SK-N-SH (cell line): ENCODE measurements around the gene IQCE. TPM values are rescaled to one million over a fixed set of nuclear protein-coding genes. Genes with fewer than 3 reads are reported as not detected.

Source experiments
- CTCF ChIA-PET: fragments of 300-600, 350-600 bp; formaldehyde crosslinking; extraction: SDS; loops from one replicate; lab custom pipeline; 2021; lab: Yijun Ruan, JAX
- POLR2A ChIA-PET: fragments of 350-600 bp; sonication (Branson Sonifier 250); formaldehyde crosslinking; extraction: SDS; loops from one replicate; lab custom pipeline; 2020; ENCODE audit warnings: antibody characterized with exemption, inconsistent platforms; lab: Yijun Ruan, JAX
- DNase-seq: peaks from one replicate; pipeline ENCODE4 v3.0.0; 2012
- H2AFZ ChIP-seq: fragments of 200-600 bp; sonication (generic); 2 replicates; pipeline ENCODE4 v1.8.1; 2016; ENCODE audit warnings: antibody characterized with exemption, mild to moderate bottlenecking, low read depth
- H3F3A ChIP-seq: fragments of 200-600 bp; sonication (generic); replicated peaks from 2 replicates; pipeline ENCODE3; 2016; ENCODE audit warnings: antibody characterized with exemption, mild to moderate bottlenecking; ENCODE audit not compliant: insufficient read depth
- H3K27ac ChIP-seq, 2 experiments: fragments of 200-500 bp in 1 of 2; fragments of 200-600 bp in 1 of 2; sonication (Bioruptor generic) in 1 of 2; sonication (generic), shearing (Covaris generic) in 1 of 2; 2 replicates each; pipeline versions ENCODE4 v1.5.1 to v1.6.1; 2014 to 2016; ENCODE audit warnings: low read depth in 2 of 2, inconsistent platforms in 1 of 2, low read length in 1 of 2, mild to moderate bottlenecking in 1 of 2, mixed read lengths in 1 of 2
- H3K27me3 ChIP-seq: fragments of 200-600 bp; sonication (generic), shearing (Covaris generic); 2 replicates; pipeline ENCODE4 v1.6.1; 2016; ENCODE audit warnings: mixed run types; ENCODE audit not compliant: insufficient read depth
- H3K36me3 ChIP-seq, 2 experiments: fragments of 200-500 bp in 1 of 2; fragments of 200-600 bp in 1 of 2; sonication (Bioruptor generic) in 1 of 2; sonication (generic) in 1 of 2; replicated peaks in 1 of 2; 2 replicates each; pipeline versions ENCODE3 to v1.5.1; 2014 to 2016; ENCODE audit warnings: low read length in 1 of 2, mild to moderate bottlenecking in 1 of 2; ENCODE audit not compliant: insufficient read depth in 2 of 2, control insufficient read depth in 1 of 2
- H3K4me1 ChIP-seq, 2 experiments: fragments of 200-500 bp in 1 of 2; fragments of 200-600 bp in 1 of 2; sonication (Bioruptor generic) in 1 of 2; sonication (generic), shearing (Covaris generic) in 1 of 2; 2 replicates each; pipeline versions ENCODE4 v1.5.1 to v1.6.1; 2014 to 2016; ENCODE audit warnings: low read depth in 1 of 2, low read length in 1 of 2, mixed run types in 1 of 2; ENCODE audit not compliant: insufficient read depth in 2 of 2, control insufficient read depth in 1 of 2
- H3K4me2 ChIP-seq: fragments of 200-600 bp; sonication (generic), shearing (Covaris generic); 2 replicates; pipeline ENCODE4 v1.6.1; 2017; ENCODE audit warnings: mixed run types
- H3K4me3 ChIP-seq, 2 experiments: fragments of 200-500 bp in 1 of 2; fragments of 200-600 bp in 1 of 2; sonication (Bioruptor generic) in 1 of 2; sonication (generic), shearing (Covaris generic) in 1 of 2; 2 replicates each; pipeline versions ENCODE4 v1.5.1 to v1.8.1; 2014 to 2016; ENCODE audit warnings: low read depth in 2 of 2, inconsistent platforms in 1 of 2, low read length in 1 of 2, mild to moderate bottlenecking in 1 of 2, mixed read lengths in 1 of 2, moderate library complexity in 1 of 2
- H3K79me2 ChIP-seq: fragments of 200-600 bp; sonication (generic); 2 replicates; pipeline ENCODE4 v1.8.1; 2017; ENCODE audit warnings: mild to moderate bottlenecking; ENCODE audit not compliant: insufficient read depth
- H3K9ac ChIP-seq: fragments of 200-600 bp; sonication (generic); 2 replicates; pipeline ENCODE4 v1.6.1; 2017; ENCODE audit warnings: mixed run types
- H3K9me2 ChIP-seq: fragments of 200-600 bp; sonication (generic); 2 replicates; pipeline ENCODE4 v1.6.1; 2017; ENCODE audit warnings: mixed run types
- H3K9me3 ChIP-seq: fragments of 200-600 bp; sonication (generic); 2 replicates; pipeline ENCODE4 v1.6.1; 2017; ENCODE audit warnings: mixed run types, mild to moderate bottlenecking, moderate library complexity
- H4K20me1 ChIP-seq: fragments of 200-600 bp; sonication (generic); 2 replicates; pipeline ENCODE4 v1.6.1; 2017; ENCODE audit warnings: mild to moderate bottlenecking, mixed run types; ENCODE audit not compliant: insufficient read depth
- FOXJ3 ChIP-seq: sonication (generic); formaldehyde crosslinking; IDR thresholded peaks from 2 replicates; pipeline ENCODE4 v1.5.1; 2020; ENCODE audit warnings: mild to moderate bottlenecking, missing genetic modification reagents
- GATA2 ChIP-seq: sonication (generic); formaldehyde crosslinking; IDR thresholded peaks from 2 replicates; pipeline ENCODE4 v1.5.0; 2020; ENCODE audit warnings: mild to moderate bottlenecking, missing genetic modification reagents
- MEF2A ChIP-seq: IDR thresholded peaks from 2 replicates; pipeline ENCODE4 v1.4.0; 2012; ENCODE audit warnings: low read depth, borderline replicate concordance
- MXI1 ChIP-seq: IDR thresholded peaks from 2 replicates; pipeline ENCODE4 v1.6.1; 2012; ENCODE audit warnings: mild to moderate bottlenecking, low read depth, low read length, improper control_type of control experiment
- NFIC ChIP-seq: IDR thresholded peaks from 2 replicates; pipeline ENCODE4 v1.4.0; 2012; ENCODE audit warnings: borderline replicate concordance
- NRF1 ChIP-seq: IDR thresholded peaks from 2 replicates; pipeline ENCODE4 v1.6.1; 2012; ENCODE audit warnings: low read depth, mild to moderate bottlenecking, low read length
- RAD21 ChIP-seq: IDR thresholded peaks from 2 replicates; pipeline ENCODE4 v1.6.1; 2012; ENCODE audit warnings: mild to moderate bottlenecking, low read length
- RCOR1 ChIP-seq: fragments of 150-350 bp; IDR thresholded peaks from 2 replicates; pipeline ENCODE4 v1.6.1; 2017; ENCODE audit warnings: antibody characterized with exemption, low read length
- REST ChIP-seq: IDR thresholded peaks from 2 replicates; pipeline ENCODE4 v1.6.1; 2012; ENCODE audit warnings: mild to moderate bottlenecking, low read depth, low read length, moderate library complexity
- RFX5 ChIP-seq: IDR thresholded peaks from 2 replicates; pipeline ENCODE4 v1.6.1; 2012; ENCODE audit warnings: mild to moderate bottlenecking, improper control_type of control experiment, low read length
- RXRA ChIP-seq: IDR thresholded peaks from 2 replicates; pipeline ENCODE4 v1.4.0; 2012; ENCODE audit warnings: low read depth, mild to moderate bottlenecking, borderline replicate concordance
- TAF1 ChIP-seq: IDR thresholded peaks from 2 replicates; pipeline ENCODE4 v1.6.1; 2012; ENCODE audit warnings: low read depth, mild to moderate bottlenecking, low read length, moderate library complexity, borderline replicate concordance
- TEAD4 ChIP-seq: IDR thresholded peaks from 2 replicates; pipeline ENCODE4 v1.4.0; 2012; ENCODE audit warnings: mild to moderate bottlenecking, borderline replicate concordance; ENCODE audit not compliant: insufficient read depth
- USF1 ChIP-seq: IDR thresholded peaks from 2 replicates; pipeline ENCODE4 v1.4.0; 2012; ENCODE audit warnings: low read depth, borderline replicate concordance
- ZBTB33 ChIP-seq: IDR thresholded peaks from 2 replicates; pipeline ENCODE4 v1.4.0; 2012; ENCODE audit warnings: low read depth, borderline replicate concordance
- WGBS: methylation state at CpG from one replicate; pipeline ENCODE4 v1.1.6; 2017; ENCODE audit warnings: low lambda C conversion rate; 5-methylcytosine and 5-hydroxymethylcytosine counted together
- polyA plus RNA-seq, 3 experiments: library from polyadenylated mRNA; depleted of rRNA; stranded (reverse); fragments of >200 nt; gene quantifications; 2 replicates each; pipeline ENCODE4 v1.2.3, GENCODE V29; 2012
- TF ChIP-seq, protein P1 (sequence below): fragments of 150-350 bp; IDR thresholded peaks from 2 replicates; pipeline ENCODE4 v1.6.1; 2016; ENCODE audit warnings: mild to moderate bottlenecking, low read depth, low read length
- TF ChIP-seq, protein P2 (sequence below): IDR thresholded peaks from 2 replicates; pipeline ENCODE4 v1.4.0; 2012; ENCODE audit warnings: low read depth

The IQCE gene
- polyA plus RNA-seq, 1 of the 3 experiments (the other 2 are of a cell fraction) = 14.4 TPM

DNA sequence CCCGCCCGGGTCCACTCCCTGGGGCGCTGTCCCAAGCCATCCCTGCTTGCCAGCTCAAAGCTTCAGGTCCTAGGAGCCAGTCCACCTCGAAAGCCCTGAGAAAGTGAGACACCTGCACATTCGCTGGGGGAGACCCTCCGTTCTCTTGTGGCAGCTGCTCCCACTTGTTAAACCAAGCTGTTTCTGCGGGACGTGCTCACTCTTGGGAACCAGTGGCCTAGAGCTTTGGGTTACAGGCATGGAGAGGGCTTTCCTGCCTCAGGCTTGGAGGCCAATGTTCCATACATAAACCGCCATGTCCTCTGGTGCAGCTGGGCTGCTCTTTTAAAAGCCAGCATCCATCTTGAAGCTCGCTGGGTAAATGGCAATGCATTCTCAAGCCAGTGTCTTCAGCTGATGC, 53.1 kb downstream of the IQCE start (continued):
- TF ChIP-seq RAD21 = no peak
- no peak for TF ChIP-seq MXI1

- no peaks in the 10 kb centered on the region for H3K79me2 ChIP-seq
- ChIA-PET POLR2A (interaction anchor here (0.9 kb wide), 1 partner anchor 18 kb away, joined by 5 read pairs; no protein-coding TSS in a partner anchor), CTCF (interaction anchor here (0.6 to 4.1 kb wide), 7 partner anchors 9 to 143 kb away, joined by 3 to 16 read pairs (median 5); no protein-coding TSS in a partner anchor)
- DNase-seq = no peak
- H3F3A ChIP-seq = no peaks in the 10 kb centered on the region
- no peak overlapping the region for H3K4me2 ChIP-seq
- 83% methylated on average over 15 of the region's 15 CpGs for WGBS
- no peaks in the 10 kb centered on the region for H4K20me1 ChIP-seq
- peaks cover 0 to 45% of the 10 kb centered on the region in 2 experiments; a peak in 2 of 4 replicates for H3K4me1 ChIP-seq
- no peaks in the 10 kb centered on the region for H3K9me2 ChIP-seq
- H3K9me3 ChIP-seq = no peaks in the 10 kb centered on the region
- no peaks in the 10 kb centered on the region for H3K36me3 ChIP-seq
- H3K9ac ChIP-seq = no peak overlapping the region
- TF ChIP-seq FOXJ3 (no peak), RCOR1 (no peak), TAF1 (no peak), RFX5 (no peak), RXRA (no peak), NRF1 (no peak), MXI1 (no peak), USF1 (no peak), MEF2A (no peak), REST (no peak), TEAD4 (no peak), NFIC (no peak), ZBTB33 (no peak), GATA2 (CRISPR knock-in tag) (no peak)
- TF ChIP-seq, protein P1, sequence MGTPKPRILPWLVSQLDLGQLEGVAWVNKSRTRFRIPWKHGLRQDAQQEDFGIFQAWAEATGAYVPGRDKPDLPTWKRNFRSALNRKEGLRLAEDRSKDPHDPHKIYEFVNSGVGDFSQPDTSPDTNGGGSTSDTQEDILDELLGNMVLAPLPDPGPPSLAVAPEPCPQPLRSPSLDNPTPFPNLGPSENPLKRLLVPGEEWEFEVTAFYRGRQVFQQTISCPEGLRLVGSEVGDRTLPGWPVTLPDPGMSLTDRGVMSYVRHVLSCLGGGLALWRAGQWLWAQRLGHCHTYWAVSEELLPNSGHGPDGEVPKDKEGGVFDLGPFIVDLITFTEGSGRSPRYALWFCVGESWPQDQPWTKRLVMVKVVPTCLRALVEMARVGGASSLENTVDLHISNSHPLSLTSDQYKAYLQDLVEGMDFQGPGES = no peak
- TF ChIP-seq, protein P2, sequence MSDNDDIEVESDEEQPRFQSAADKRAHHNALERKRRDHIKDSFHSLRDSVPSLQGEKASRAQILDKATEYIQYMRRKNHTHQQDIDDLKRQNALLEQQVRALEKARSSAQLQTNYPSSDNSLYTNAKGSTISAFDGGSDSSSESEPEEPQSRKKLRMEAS = no peak
- TF ChIP-seq, all 33 proteins: peak for 0
- Histone ChIP-seq H2AFZ (no peak overlapping the region), H3K4me3 (no peak overlapping the region), H3K27ac (no peak overlapping the region; a peak in 1 of 4 replicates), H3K27me3 (no peaks in the 10 kb centered on the region)
These were observed 53.8 kb downstream of the IQCE start for GRCh38 chr7:2612445-2613097.
